Adipose tissue (tissue), 3 donors: Measurements from ENCODE around the gene ISM2. TPM values are rescaled to one million over a fixed set of nuclear protein-coding genes. Genes with fewer than 3 reads are reported as not detected.

Experiments used
- H3K27ac ChIP-seq: one replicate; pipeline ENCODE4 v1.5.1; 2013; ENCODE audit warnings: low read depth, low read length
- WGBS, 3 donors: extraction: QIAGEN DNeasy Blood & Tissue Kit; methylation state at CpG; one replicate each; pipeline ENCODE4 v1.1.7; 2013; 5-methylcytosine and 5-hydroxymethylcytosine counted together
- polyA plus RNA-seq, 3 donors: library from polyadenylated mRNA; stranded (reverse); fragments of 200-250 nt; gene quantifications; one replicate each; pipeline ENCODE4 v1.2.3, GENCODE V29; 2013
- donor health status: healthy with polysubstance abuse.
- donor health status: Bipolar disorder and iron deficiency.
- donor health status: healthy.

ISM2 gene
- polyA plus RNA-seq, 3 donors = 0.24 TPM; not detected in 2

GRCh38 chr14:77511486-77512162, 13.0 kb upstream of the ISM2 start:
- WGBS, 3 donors = 91 to 93% (median 92%) methylated on average over 8 of the region's 8 CpGs

GRCh38 chr14:77509366-77509765, 10.8 kb upstream of the ISM2 start:
- H3K27ac ChIP-seq = no peak overlapping the region
- 91 to 96% (median 91%) methylated on average over 4 of the region's 4 CpGs for WGBS, 3 donors

More at GRCh38 chr14:77511486-77512162, 13.0 kb upstream of the ISM2 start:
- no peak overlapping the region for H3K27ac ChIP-seq

GRCh38 chr14:77508876-77509275, 10.3 kb upstream of the ISM2 start:
- no peak overlapping the region for H3K27ac ChIP-seq
- 94 to 96% (median 94%) methylated on average over 3 of the region's 3 CpGs for WGBS, 3 donors

- no peak overlapping the region for H3K27ac ChIP-seq
These were observed 9.6 kb upstream of the ISM2 start for GRCh38 chr14:77508249-77508648.

GRCh38 chr14:77507762-77508161, 9.1 kb upstream of the ISM2 start:
- 95 to 98% (median 97%) methylated on average over 3 of the region's 3 CpGs for WGBS, 3 donors
- H3K27ac ChIP-seq = no peak overlapping the region

More at GRCh38 chr14:77508249-77508648, 9.6 kb upstream of the ISM2 start:
- whole genome bisulfite sequencing, 3 donors = 63 to 88% (median 68%) methylated on average over 4 of the region's 4 CpGs

GRCh38 chr14:77505031-77505430, 6.4 kb upstream of the ISM2 start:
- WGBS, 3 donors = 71 to 83% (median 71%) methylated on average over 4 of the region's 4 CpGs

GRCh38 chr14:77503138-77503537, 4.5 kb upstream of the ISM2 start:
- 97 to 98% (median 97%) methylated on average over 5 of the region's 5 CpGs for WGBS, 3 donors
- H3K27ac ChIP-seq = no peak overlapping the region

More at GRCh38 chr14:77505031-77505430, 6.4 kb upstream of the ISM2 start:
- H3K27ac ChIP-seq = no peak overlapping the region

- whole genome bisulfite sequencing, 3 donors = 75 to 80% (median 77%) methylated on average over 11 of the region's 11 CpGs
- no peak overlapping the region for H3K27ac ChIP-seq
These were observed 3.6 kb upstream of the ISM2 start for GRCh38 chr14:77502109-77502782.

- WGBS, 3 donors = 2 to 3% (median 3%) methylated on average over 48 to 53 of the region's 53 CpGs
- no peak overlapping the region for H3K27ac ChIP-seq
These were observed 440 bp upstream of the ISM2 start for GRCh38 chr14:77498984-77499527.

GRCh38 chr14:77495334-77495733, 3.3 kb downstream of the ISM2 start:
- H3K27ac ChIP-seq = no peak overlapping the region

GRCh38 chr14:77491056-77491455, 7.6 kb downstream of the ISM2 start:
- H3K27ac ChIP-seq = no peak overlapping the region
- WGBS, 3 donors = 92 to 96% (median 93%) methylated on average over 5 of the region's 5 CpGs

More at GRCh38 chr14:77495334-77495733, 3.3 kb downstream of the ISM2 start:
- whole genome bisulfite sequencing, 3 donors = 42 to 71% (median 60%) methylated on average over 7 of the region's 7 CpGs

GRCh38 chr14:77490347-77490986, 8.1 kb downstream of the ISM2 start:
- WGBS, 3 donors = 86 to 87% (median 87%) methylated on average over 8 of the region's 8 CpGs
- H3K27ac ChIP-seq = no peak overlapping the region

GRCh38 chr14:77489041-77489440, 9.6 kb downstream of the ISM2 start:
- H3K27ac ChIP-seq = no peak overlapping the region
- WGBS, 3 donors = 87 to 95% (median 92%) methylated on average over 6 of the region's 6 CpGs

- H3K27ac ChIP-seq = no peak overlapping the region
- WGBS, 3 donors = 79 to 90% (median 80%) methylated on average over 7 of the region's 7 CpGs
These were observed 10.1 kb downstream of the ISM2 start for GRCh38 chr14:77488558-77488957.

- no peak overlapping the region for H3K27ac ChIP-seq
- WGBS, 3 donors = 92 to 94% (median 93%) methylated on average over 7 of the region's 7 CpGs
These were observed 12.5 kb downstream of the ISM2 start for GRCh38 chr14:77485901-77486678.

- WGBS, 3 donors = 94 to 97% (median 96%) methylated on average over 3 of the region's 3 CpGs
- H3K27ac ChIP-seq = no peak overlapping the region
These were observed 13.4 kb downstream of the ISM2 start for GRCh38 chr14:77485256-77485655.

GRCh38 chr14:77482422-77482821, 16.2 kb downstream of the ISM2 start:
- no peak overlapping the region for H3K27ac ChIP-seq
- 76 to 79% (median 78%) methylated on average over 8 of the region's 8 CpGs for WGBS, 3 donors

- WGBS, 3 donors = 71 to 84% (median 72%) methylated on average over 1 of the region's 1 CpG
- no peak overlapping the region for H3K27ac ChIP-seq
These were observed 19.8 kb downstream of the ISM2 start for GRCh38 chr14:77478796-77479195.
